HG02884 (cell line): Measurements from ENCODE around the gene F10.

ENCODE experiments used
- ATAC-seq: cut with Tn5 transposase; IDR thresholded peaks from one replicate; pipeline ENCODE4 v1.9.1; 2021; ENCODE audit warnings: mild to moderate bottlenecking, moderate library complexity; ENCODE audit not compliant: unreplicated experiment

The F10 gene

GRCh38 chr13:113129921-113130750 lies 7.5 kb downstream of the F10 start:
- no peak for ATAC-seq

DNA sequence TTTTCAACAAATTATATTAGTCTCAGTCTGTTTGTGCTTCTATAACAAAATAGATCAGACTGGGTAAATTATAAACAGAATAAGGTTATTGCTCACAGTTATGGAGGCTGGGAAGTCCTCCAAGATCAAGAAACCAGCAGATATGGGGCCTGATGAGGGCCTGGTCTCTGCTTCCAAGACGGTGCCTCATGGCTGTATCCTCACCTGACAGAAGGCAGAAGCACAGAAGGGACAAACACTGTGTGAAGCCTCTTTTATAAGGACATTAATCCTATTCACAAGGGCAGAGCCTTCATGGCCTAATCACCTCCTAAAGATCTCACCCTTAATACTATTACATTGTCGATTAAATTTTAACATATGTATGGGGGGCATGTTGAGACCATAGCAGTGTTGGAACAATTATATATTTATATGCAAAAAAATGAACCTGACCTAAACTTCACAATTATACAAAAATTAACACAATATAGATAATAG lies 12.7 kb downstream of the F10 start:
- no peak for ATAC-seq

GRCh38 chr13:113137691-113138298 lies 15.2 kb downstream of the F10 start:
- no peak for ATAC-seq

GRCh38 chr13:113138792-113139551 lies 16.4 kb downstream of the F10 start:
- ATAC-seq, result no peak

GRCh38 chr13:113139577-113139976 lies 17.0 kb downstream of the F10 start:
- no peak for ATAC-seq

DNA sequence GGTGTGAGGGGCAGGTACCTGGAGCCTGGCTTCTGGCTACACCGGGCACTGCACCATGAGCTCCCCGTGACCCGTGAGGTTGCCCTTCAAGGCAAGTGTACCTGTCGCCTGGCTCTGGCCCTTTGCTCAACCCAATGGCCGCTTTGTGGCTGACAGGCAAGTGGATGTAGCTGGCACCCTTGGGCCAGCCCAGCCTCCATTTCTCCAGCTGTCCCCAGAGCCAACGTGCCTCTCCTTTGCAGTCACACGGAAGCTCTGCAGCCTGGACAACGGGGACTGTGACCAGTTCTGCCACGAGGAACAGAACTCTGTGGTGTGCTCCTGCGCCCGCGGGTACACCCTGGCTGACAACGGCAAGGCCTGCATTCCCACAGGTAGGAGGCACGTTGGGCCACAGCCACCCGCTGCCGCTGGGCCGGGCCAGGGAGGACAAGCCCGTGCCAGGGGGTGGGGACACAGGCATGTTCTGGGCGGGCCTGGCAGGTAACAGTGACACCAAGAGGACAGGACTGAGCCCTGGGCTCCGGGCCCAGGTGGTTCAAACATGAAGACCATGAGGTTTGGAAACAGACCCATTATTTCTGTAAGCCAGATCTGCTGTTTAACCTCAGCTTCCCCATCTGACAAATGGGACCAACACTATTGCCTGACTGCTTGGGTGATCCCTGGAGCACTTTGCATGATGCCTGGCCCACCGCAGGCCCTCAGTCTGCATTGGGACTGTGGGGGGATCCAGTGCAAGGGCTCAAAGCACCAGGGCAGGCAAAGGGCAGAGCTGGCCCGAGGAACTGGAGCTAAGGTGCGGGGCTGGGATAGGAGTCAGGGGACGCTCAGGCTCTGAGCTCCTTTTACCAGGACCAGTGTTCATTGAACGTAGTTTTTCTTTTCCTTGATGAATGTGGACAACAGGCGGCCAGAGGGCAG lies 18.3 kb downstream of the F10 start:
- ATAC-seq, result no peak

GRCh38 chr13:113141601-113141970 lies 19.0 kb downstream of the F10 start:
- no peak for ATAC-seq

GRCh38 chr13:113142876-113143275 lies 20.3 kb downstream of the F10 start:
- no peak for ATAC-seq

DNA sequence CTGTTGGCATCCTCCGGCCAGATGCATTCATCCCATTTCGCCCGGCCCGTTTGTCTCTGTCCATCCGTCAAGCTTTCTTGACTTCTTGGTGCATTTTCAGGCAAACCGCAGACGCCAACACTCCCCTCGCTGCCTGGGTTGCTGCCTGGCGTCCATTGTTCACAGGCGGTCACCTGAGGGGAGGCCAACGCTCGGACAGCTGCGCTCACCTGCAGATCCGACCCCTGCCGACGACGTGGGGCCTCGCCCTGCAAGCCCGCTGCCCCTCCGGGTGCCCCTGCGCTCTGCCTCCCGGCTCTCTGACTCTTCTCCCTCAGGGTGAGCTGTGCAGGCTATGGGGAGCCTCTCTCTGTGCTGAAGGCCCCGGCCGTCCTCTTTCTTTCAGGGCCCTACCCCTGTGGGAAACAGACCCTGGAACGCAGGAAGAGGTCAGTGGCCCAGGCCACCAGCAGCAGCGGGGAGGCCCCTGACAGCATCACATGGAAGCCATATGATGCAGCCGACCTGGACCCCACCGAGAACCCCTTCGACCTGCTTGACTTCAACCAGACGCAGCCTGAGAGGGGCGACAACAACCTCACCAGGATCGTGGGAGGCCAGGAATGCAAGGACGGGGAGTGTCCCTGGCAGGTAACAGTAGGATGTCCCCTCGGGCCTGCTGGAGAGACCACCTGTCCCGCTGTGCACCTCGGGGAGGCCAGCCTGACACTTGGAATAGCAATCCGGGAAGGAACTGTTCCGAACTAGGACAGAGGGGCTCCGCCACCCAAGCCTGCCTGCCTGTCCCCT lies 21.1 kb downstream of the F10 start:
- no peak for ATAC-seq

DNA sequence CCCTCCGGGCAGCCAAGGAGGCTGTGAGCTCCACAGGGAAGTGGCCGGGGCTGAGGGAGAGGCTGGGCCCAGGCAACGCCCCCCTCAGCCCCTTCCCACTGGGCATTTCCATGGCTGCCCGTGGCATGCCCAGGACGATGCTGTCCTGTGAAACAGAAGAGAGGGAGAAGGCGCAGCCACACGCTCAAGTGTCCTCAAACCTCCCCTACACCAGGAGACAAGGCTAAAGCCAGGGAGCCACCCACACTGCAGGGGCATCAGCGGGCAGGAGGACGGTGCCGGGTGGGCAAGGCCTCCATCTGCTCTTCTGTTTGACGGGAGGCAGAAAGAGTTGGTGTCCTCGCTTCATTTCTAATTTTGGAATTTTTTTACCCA lies 21.6 kb downstream of the F10 start:
- no peak for ATAC-seq

GRCh38 chr13:113145496-113145895 lies 22.9 kb downstream of the F10 start:
- ATAC-seq, result no peak

DNA sequence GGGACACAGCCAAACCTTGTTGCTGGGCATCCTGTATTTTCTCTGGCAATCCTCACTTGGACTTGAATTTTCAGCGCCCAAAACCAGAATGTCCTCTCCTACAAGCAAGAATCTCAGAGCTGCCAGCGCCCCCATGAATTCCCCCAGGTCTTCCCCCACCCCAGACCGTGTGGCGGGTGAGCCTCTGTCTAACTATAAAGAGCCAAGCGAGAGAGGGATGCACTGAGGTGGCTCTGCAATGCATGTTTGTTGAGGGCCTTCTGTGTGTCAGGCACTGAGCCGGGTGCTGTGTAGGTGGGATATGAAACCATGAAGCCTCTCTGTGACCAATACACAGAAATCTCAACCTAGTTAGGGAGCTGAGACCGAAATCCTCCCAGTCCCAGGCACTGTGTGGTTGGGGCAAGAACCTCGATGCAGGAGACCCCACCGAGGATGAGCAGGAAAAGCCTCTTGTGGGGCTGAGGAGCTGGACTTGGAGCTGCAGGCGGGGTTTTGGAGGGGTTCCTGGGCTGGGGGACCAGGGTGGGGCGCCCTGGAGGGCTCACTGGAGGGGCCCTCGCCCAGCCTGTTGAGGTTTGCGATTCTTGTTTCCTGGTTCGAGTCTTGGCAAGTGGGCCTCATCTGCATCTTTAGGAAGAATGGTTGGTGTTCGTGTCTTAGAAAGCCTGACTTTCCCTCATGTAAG lies 23.5 kb downstream of the F10 start:
- no peak for ATAC-seq

DNA sequence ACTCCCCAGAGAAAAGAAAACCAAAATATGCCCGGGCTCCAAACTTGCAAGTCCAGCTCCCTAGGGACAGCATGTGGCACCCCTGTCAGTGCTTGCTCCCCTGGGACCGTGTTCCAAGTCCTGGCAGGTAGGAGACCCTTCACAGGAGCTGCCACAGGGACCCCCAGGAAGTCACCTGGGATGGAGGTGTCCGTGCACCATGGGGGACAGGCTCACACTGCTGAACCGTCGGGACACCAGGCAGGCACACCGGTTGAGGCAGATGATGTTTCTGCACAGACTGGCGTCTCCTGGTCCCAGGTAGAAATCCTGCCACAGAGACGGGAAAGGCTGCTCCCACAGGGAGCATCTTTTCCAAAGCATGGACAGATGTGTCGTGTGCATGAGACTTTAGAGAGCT lies 24.2 kb downstream of the F10 start:
- no peak for ATAC-seq

- ATAC-seq, result no peak
Measured at GRCh38 chr13:113147206-113147605, 24.6 kb downstream of the F10 start.

GRCh38 chr13:113148407-113148806 lies 25.8 kb downstream of the F10 start:
- no peak for ATAC-seq

- ATAC-seq, result no peak
Measured at GRCh38 chr13:113148940-113149503, 26.4 kb downstream of the F10 start.

- no peak for ATAC-seq
Measured at GRCh38 chr13:113149711-113150549, 27.3 kb downstream of the F10 start.
